SU-DHL-6 (cell line): ENCODE data around the gene TP63.

Source experiments
- H2AFZ ChIP-seq: fragments of 200-600 bp; sonication (generic); 2 replicates; pipeline ENCODE4 v1.6.1; 2014; ENCODE audit warnings: low read depth, mild to moderate bottlenecking, moderate library complexity, mixed read lengths, antibody characterized with exemption, low read length; ENCODE audit not compliant: severe bottlenecking
- H3F3A ChIP-seq: fragments of 200-600 bp; shearing (Covaris generic); 2 replicates; pipeline ENCODE4 v1.6.0; 2016; ENCODE audit warnings: antibody characterized with exemption, mild to moderate bottlenecking; ENCODE audit not compliant: insufficient read depth
- H3K27ac ChIP-seq: fragments of 200-600 bp; sonication (generic); 2 replicates; pipeline ENCODE4 v1.5.1; 2016; ENCODE audit warnings: low read depth, mild to moderate bottlenecking, low read length, moderate library complexity, mixed read lengths
- H3K27me3 ChIP-seq: fragments of 200-600 bp; sonication (generic), shearing (Covaris generic); 2 replicates; pipeline ENCODE4 v1.6.0; 2014; ENCODE audit warnings: mild to moderate bottlenecking, low read length
- H3K36me3 ChIP-seq: fragments of 200-600 bp; sonication (generic); 2 replicates; pipeline ENCODE4 v1.6.1; 2014; ENCODE audit warnings: mild to moderate bottlenecking, low read length, mixed read lengths
- H3K4me2 ChIP-seq: fragments of 300-600, 200-600 bp; shearing (Covaris generic), sonication (generic); 2 replicates; pipeline ENCODE4 v1.6.0; 2014; ENCODE audit warnings: low read length, low read depth, mild to moderate bottlenecking; ENCODE audit not compliant: poor library complexity, severe bottlenecking
- H3K4me3 ChIP-seq: fragments of 200-600 bp; sonication (generic); 2 replicates; pipeline ENCODE4 v1.5.1; 2014; ENCODE audit warnings: antibody characterized with exemption, low read length, mild to moderate bottlenecking, mixed read lengths; ENCODE audit not compliant: insufficient read depth, poor library complexity, severe bottlenecking
- H3K79me2 ChIP-seq: fragments of 200-600 bp; sonication (generic); 2 replicates; pipeline ENCODE4 v1.6.1; 2014; ENCODE audit warnings: mild to moderate bottlenecking, low read length, moderate library complexity; ENCODE audit not compliant: insufficient read depth
- H3K9ac ChIP-seq: fragments of 200-600 bp; sonication (generic); 2 replicates; pipeline ENCODE4 v1.7.0; 2014; ENCODE audit warnings: mild to moderate bottlenecking, low read length
- H3K9me2 ChIP-seq: fragments of 200-600 bp; sonication (generic); replicated peaks from 2 replicates; pipeline ENCODE4 v1.6.1; 2014; ENCODE audit warnings: low read length; ENCODE audit not compliant: insufficient read depth
- H3K9me3 ChIP-seq: fragments of 200-600 bp; sonication (generic); 2 replicates; pipeline ENCODE4 v1.6.1; 2014; ENCODE audit warnings: low read length, mixed read lengths; ENCODE audit not compliant: insufficient read depth
- H4K20me1 ChIP-seq: fragments of 200-600 bp; sonication (generic); 2 replicates; pipeline ENCODE4 v1.6.1; 2014; ENCODE audit warnings: low read depth, mild to moderate bottlenecking, antibody characterized with exemption, low read length, moderate library complexity, mixed read lengths
- CTCF ChIP-seq: fragments of 200-600 bp; sonication (generic); IDR thresholded peaks from one replicate; pipeline ENCODE4 v1.5.1; 2017; ENCODE audit warnings: antibody characterized with exemption, mild to moderate bottlenecking, low read length, moderate library complexity; ENCODE audit not compliant: insufficient read depth, poor library complexity, severe bottlenecking
- EZH2phosphoT487 ChIP-seq: fragments of 200-600 bp; sonication (generic), shearing (Covaris generic); conservative IDR thresholded peaks from 2 replicates; pipeline ENCODE4 v1.6.1; 2018; ENCODE audit warnings: mild to moderate bottlenecking, antibody characterized with exemption, low read length, moderate library complexity, mixed read lengths

The TP63 gene

DNA sequence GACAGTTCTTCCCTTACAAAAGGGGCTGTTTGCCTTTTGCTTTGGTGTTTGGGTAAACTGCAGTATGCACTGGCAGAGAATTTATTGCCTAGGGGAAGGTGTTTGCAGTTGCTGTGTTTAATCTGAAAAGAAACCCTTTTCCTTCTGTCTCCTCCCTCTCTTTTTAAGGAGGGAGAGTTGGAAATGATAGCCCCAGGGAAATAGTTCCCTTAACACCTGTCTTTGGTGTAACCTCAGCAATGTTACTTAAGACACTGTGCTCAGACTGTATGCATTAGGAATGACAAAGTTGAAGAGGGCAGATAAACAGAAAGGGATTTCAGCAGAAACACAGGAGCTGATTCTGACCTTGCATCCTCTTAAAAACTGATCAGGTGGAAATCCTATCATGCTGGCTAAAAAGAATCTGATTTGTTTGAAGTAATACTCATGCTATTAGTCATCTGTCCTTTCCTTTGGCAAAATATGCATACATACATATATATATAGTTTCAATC lies 125.4 kb downstream of the TP63 start:
- Histone ChIP-seq H3K9me2 (no peaks in the 10 kb centered on the region), H4K20me1 (no peaks in the 10 kb centered on the region), H3K36me3 (0 out of 2 replicates have a peak, but pooled peaks cover 3% of the 10 kb centered on the region), H3K4me2 (no peak overlapping the region), H3K27me3 (no peaks in the 10 kb centered on the region), H3K9me3 (no peaks in the 10 kb centered on the region), H3K9ac (no peak overlapping the region), H3F3A (no peaks in the 10 kb centered on the region), H2AFZ (no peak overlapping the region), H3K4me3 (no peak overlapping the region), H3K79me2 (no peaks in the 10 kb centered on the region), H3K27ac (no peak overlapping the region)
- TF ChIP-seq CTCF, result no peak
- TF ChIP-seq EZH2phosphoT487, result no peak

GRCh38 chr3:189758186-189758585 lies 127.0 kb downstream of the TP63 start:
- Histone ChIP-seq H3K27me3 (no peaks in the 10 kb centered on the region), H2AFZ (no peak overlapping the region), H3K9me3 (no peaks in the 10 kb centered on the region), H3K4me2 (no peak overlapping the region), H3K4me3 (no peak overlapping the region), H3K36me3 (no peaks in the 10 kb centered on the region), H3K79me2 (no peaks in the 10 kb centered on the region), H3K9ac (no peak overlapping the region), H3F3A (no peaks in the 10 kb centered on the region), H4K20me1 (no peaks in the 10 kb centered on the region), H3K27ac (no peak overlapping the region), H3K9me2 (no peaks in the 10 kb centered on the region)
- TF ChIP-seq EZH2phosphoT487 (no peak), CTCF (no peak)

- TF ChIP-seq EZH2phosphoT487, result no peak
- TF ChIP-seq CTCF, result no peak
- Histone ChIP-seq H3K36me3 (no peaks in the 10 kb centered on the region), H3K4me2 (no peak overlapping the region), H3K9ac (no peak overlapping the region), H3K4me3 (no peak overlapping the region), H3K9me2 (no peaks in the 10 kb centered on the region), H3K27me3 (no peaks in the 10 kb centered on the region), H3F3A (no peaks in the 10 kb centered on the region), H2AFZ (no peak overlapping the region), H3K79me2 (no peaks in the 10 kb centered on the region), H3K9me3 (no peaks in the 10 kb centered on the region), H3K27ac (no peak overlapping the region), H4K20me1 (no peaks in the 10 kb centered on the region)
These were observed 135.2 kb downstream of the TP63 start for GRCh38 chr3:189766416-189766815.
